Right lobe of liver (tissue), 6 donors: ENCODE data around the gene UPP2. TPM values are rescaled to one million over a fixed set of nuclear protein-coding genes. Genes with fewer than 3 reads are reported as not detected.
A peak's percentile ranks its signal among the peaks of the same experiment; 100 is the strongest.

Source experiments
- ATAC-seq, 4 donors: fragments of 200-7000 bp; cut with Tn5 transposase; one replicate each; pipeline ENCODE4 v1.9.1; 2020; ENCODE audit warnings: mild to moderate bottlenecking in 4 of 4, moderate library complexity in 4 of 4
- DNase-seq, 3 donors: peaks; one replicate each; pipeline ENCODE4 v3.0.0-alpha.2; 2020
- H3K27ac ChIP-seq, 3 donors: fragments of 200-600 bp; one replicate each; pipeline ENCODE4 v1.8.0; 2022
- H3K27me3 ChIP-seq, 2 donors: fragments of 200-600 bp; one replicate each; pipeline ENCODE4 v1.8.0; 2022
- H3K36me3 ChIP-seq, 4 donors: fragments of 200-600 bp; sonication (generic) in 1 of 4; one replicate each; pipeline versions ENCODE4 v1.5.1 to v1.8.0; 2017 to 2022; ENCODE audit warnings: control low read depth in 1 of 4
- H3K4me1 ChIP-seq, 4 donors: fragments of 200-600 bp; sonication (generic) in 1 of 4; one replicate each; pipeline versions ENCODE4 v1.5.1 to v1.8.0; 2017 to 2022; ENCODE audit warnings: control low read depth in 1 of 4
- H3K4me3 ChIP-seq, 3 donors: fragments of 200-600 bp; one replicate each; pipeline ENCODE4 v1.8.0; 2022
- H3K9me3 ChIP-seq, 4 donors: fragments of 200-600 bp; sonication (generic) in 1 of 4; one replicate each; pipeline versions ENCODE4 v1.5.1 to v1.8.0; 2017 to 2022; ENCODE audit warnings: control low read depth in 1 of 4
- POLR2A ChIP-seq: fragments of 450-650 bp; IDR thresholded peaks from one replicate; pipeline ENCODE4 v1.6.1; 2017; ENCODE audit warnings: antibody characterized with exemption, mild to moderate bottlenecking
- WGBS: methylation state at CpG from one replicate; pipeline ENCODE4 v1.1.6; 2018; ENCODE audit warnings: low coverage, low lambda C conversion rate; ENCODE audit not compliant: insufficient coverage; ENCODE audit errors: missing lambda C conversion rate; 5-methylcytosine and 5-hydroxymethylcytosine counted together
- intact Hi-C, 2 donors: fragments of 100-400 bp; cut with DNase I; formaldehyde crosslinking; loops; one replicate each; pipeline versions ENCODE4 v1.11.2 to v1.14.1; 2022
- total RNA-seq, 6 experiments: library from RNA; depleted of rRNA in 2 of 6; stranded (reverse); fragments of >200 nt in 2 of 6; fragmentation: NEBNext Ultra II Directional in 3 of 6; extraction: Animal tissue kit (Norgen Biotek cat#: 25700) in 3 of 6; gene quantifications; one replicate each; pipeline versions ENCODE4 v1.1.0 to v1.2.4, GENCODE V29; 2016 to 2023
- TF ChIP-seq, protein P1 (sequence below), 4 donors: fragments of 200-600 bp in 3 of 4; fragments of 450-650 bp in 1 of 4; IDR thresholded peaks; one replicate each; pipeline versions ENCODE4 v1.5.1 to v1.8.0; 2016 to 2022; ENCODE audit warnings: antibody characterized with exemption in 4 of 4, mild to moderate bottlenecking in 2 of 4
- donor health status: DM: no; HTN: yes; CAD: no.
- donor health status: DM: no; HTN: no; CAD: no.
- donor health status: DM: no; HTN: no; CAD: no.
- donor health status: DM: no; HTN: yes; CAD: no.
- donor health status: DM: no; HTN: yes; CAD: no.

UPP2 gene
- total RNA-seq, 6 experiments from 2014 or later, result 0.53 to 36.4 (median 1.7) TPM

DNA sequence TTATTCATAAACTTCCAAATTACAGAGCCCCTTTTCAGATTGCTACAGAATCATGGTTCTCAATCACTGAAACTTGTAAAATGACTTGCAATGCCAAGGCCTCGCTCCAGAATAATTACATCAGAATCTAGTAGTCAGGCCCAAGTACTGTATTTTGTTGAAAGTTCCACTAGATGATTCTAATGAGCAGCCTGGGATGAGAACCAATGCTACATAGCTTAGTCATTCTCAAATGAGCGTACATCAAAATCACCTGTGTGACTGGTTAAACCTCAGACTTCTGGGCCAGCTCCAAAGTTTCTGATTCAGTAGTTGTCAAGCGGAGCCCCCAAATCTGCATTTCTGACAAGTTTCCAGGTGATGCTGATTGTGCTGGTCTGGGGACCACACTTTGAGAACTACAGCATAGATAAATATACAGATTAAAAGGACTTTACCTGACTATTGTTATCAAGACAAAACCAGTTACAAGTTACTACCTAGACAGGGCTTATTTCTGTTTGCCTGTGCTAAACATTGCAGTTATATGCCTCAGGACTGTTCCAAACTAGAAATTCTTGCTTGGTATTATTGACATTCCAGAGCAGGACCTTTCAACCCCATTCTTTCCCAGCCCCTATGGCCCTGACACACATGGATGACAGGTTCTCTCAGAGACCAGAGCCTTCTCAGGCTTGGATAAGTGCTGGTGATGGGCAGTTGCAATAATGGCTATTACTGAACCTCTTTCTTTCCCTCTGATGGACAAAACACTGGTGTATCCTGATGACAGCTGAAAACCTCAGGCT lies 83.1 kb downstream of the UPP2 start:
- TF ChIP-seq, protein P1, sequence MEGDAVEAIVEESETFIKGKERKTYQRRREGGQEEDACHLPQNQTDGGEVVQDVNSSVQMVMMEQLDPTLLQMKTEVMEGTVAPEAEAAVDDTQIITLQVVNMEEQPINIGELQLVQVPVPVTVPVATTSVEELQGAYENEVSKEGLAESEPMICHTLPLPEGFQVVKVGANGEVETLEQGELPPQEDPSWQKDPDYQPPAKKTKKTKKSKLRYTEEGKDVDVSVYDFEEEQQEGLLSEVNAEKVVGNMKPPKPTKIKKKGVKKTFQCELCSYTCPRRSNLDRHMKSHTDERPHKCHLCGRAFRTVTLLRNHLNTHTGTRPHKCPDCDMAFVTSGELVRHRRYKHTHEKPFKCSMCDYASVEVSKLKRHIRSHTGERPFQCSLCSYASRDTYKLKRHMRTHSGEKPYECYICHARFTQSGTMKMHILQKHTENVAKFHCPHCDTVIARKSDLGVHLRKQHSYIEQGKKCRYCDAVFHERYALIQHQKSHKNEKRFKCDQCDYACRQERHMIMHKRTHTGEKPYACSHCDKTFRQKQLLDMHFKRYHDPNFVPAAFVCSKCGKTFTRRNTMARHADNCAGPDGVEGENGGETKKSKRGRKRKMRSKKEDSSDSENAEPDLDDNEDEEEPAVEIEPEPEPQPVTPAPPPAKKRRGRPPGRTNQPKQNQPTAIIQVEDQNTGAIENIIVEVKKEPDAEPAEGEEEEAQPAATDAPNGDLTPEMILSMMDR (IDR thresholded peaks at IDR 0.05), result no peak
- no peak for TF ChIP-seq POLR2A
- WGBS, result 57% methylated on average over 1 of the region's 3 CpGs

More for the DNA sequence above, 83.1 kb downstream of the UPP2 start:
- Histone ChIP-seq H3K36me3 (no peaks in the 10 kb centered on the region), H3K4me1 (peaks cover 0 to 9% (median 3%) of the 10 kb centered on the region in 4 donors), H3K27ac (no peak overlapping the region), H3K27me3 (no peaks in the 10 kb centered on the region), H3K9me3 (no peaks in the 10 kb centered on the region), H3K4me3 (no peak overlapping the region)
- intact Hi-C loops, result loop anchor here in 1 of 2 donors (10.0 kb wide), 1 partner anchor 560 kb away; no protein-coding TSS in a partner anchor
- no peak for DNase-seq
- peak; percentile 33 to 70 (median 49) for ATAC-seq

Other genes with a start within 250 kb of the UPP2 start
- 10 to 100 TPM; 10.9 to 25.1 (median 14.6) TPM for gene ACVR1, start 225.5 kb upstream of the UPP2 start, total RNA-seq